ENCODE data around the gene APH1B.

GRCh38 chr15:63243101-63243500 lies 34.3 kb upstream of the APH1B start:
- TF ChIP-seq JUN (IDR thresholded peaks at IDR 0.05; ENCODE audit: borderline replicate concordance, insufficient read depth, insufficient read length, low read depth) (no peak), POLR2AphosphoS5 (IDR thresholded peaks at IDR 0.05; ENCODE audit: insufficient read depth, low read depth, low read length) (no peak), POLR2A (IDR thresholded peaks at IDR 0.05; ENCODE audit: low read depth, low read length) (no peak), FOS (IDR thresholded peaks at IDR 0.05; ENCODE audit: borderline replicate concordance, insufficient read depth, low read length) (no peak), EZH2 (IDR thresholded peaks at IDR 0.05; ENCODE audit: borderline replicate concordance, low read depth, low read length, severe bottlenecking) (no peak), MAX (IDR thresholded peaks at IDR 0.05; ENCODE audit: insufficient read depth, insufficient read length) (no peak)
- TF ChIP-seq, protein P1, sequence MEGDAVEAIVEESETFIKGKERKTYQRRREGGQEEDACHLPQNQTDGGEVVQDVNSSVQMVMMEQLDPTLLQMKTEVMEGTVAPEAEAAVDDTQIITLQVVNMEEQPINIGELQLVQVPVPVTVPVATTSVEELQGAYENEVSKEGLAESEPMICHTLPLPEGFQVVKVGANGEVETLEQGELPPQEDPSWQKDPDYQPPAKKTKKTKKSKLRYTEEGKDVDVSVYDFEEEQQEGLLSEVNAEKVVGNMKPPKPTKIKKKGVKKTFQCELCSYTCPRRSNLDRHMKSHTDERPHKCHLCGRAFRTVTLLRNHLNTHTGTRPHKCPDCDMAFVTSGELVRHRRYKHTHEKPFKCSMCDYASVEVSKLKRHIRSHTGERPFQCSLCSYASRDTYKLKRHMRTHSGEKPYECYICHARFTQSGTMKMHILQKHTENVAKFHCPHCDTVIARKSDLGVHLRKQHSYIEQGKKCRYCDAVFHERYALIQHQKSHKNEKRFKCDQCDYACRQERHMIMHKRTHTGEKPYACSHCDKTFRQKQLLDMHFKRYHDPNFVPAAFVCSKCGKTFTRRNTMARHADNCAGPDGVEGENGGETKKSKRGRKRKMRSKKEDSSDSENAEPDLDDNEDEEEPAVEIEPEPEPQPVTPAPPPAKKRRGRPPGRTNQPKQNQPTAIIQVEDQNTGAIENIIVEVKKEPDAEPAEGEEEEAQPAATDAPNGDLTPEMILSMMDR (IDR thresholded peaks at IDR 0.05; ENCODE audit: extremely low read depth in 1 of 2, insufficient read depth in 1 of 2, low read depth in 1 of 2, low read length in 2 of 2), result no peak
